Activated CD4-positive, alpha-beta T cell treated with anti-CD3 and anti-CD28 coated beads for 24 hours (primary cell): ENCODE results near the gene LAMC2.

Experiments
- DNase-seq, 2 donors: peaks; one replicate each; pipeline ENCODE4 v3.0.0-alpha.2; 2020; ENCODE audit warnings: low read depth in 2 of 2

The LAMC2 gene

DNA sequence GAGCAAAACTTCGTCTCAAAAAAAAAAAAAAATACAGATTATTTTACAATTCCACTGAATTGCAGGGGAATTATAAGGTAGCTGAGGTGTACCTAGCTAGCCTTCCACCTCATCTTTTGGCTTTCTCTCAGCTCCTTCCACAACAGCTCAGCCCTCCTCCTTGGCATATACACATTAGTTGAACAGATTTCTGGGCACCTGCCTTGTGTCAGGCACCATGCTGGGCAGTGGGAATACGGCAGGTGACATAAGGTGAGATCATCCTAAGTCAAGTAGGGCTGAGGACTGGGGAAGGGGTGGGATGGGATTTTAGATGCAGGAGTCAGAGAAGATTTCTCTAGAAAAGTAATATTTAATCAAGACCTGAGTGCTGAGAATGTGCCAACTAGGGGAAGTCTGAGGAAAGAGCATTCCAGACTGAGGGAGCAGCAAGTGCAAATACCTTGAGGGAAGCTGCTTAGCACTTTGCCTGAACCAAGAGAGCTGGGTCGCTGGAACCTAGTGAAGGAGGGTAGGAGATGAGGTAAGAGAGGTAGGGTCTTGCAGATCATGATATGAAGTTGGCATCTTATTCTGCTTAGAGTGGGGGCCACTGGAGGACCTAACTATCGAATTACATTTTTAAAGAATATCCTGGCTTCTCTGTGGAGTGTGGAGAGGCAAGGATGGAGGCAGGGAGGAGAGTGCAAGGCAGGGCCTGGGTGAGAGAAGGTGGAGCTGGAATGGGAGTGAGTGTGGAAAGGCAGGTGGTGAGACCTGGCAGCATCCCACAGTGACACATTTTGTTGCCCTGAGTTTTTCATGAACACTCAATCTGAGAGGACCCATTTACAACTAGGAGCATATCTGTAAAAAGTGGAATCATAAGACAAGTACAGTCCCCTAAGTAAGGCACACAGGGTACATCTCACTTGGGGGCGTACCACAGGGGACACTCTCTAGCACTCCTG lies 28.2 kb downstream of the LAMC2 start:
- no peak for DNase-seq

GRCh38 chr1:183215076-183215720 lies 29.1 kb downstream of the LAMC2 start:
- DNase-seq = no peak

GRCh38 chr1:183215936-183216335 lies 29.9 kb downstream of the LAMC2 start:
- DNase-seq = no peak

DNA sequence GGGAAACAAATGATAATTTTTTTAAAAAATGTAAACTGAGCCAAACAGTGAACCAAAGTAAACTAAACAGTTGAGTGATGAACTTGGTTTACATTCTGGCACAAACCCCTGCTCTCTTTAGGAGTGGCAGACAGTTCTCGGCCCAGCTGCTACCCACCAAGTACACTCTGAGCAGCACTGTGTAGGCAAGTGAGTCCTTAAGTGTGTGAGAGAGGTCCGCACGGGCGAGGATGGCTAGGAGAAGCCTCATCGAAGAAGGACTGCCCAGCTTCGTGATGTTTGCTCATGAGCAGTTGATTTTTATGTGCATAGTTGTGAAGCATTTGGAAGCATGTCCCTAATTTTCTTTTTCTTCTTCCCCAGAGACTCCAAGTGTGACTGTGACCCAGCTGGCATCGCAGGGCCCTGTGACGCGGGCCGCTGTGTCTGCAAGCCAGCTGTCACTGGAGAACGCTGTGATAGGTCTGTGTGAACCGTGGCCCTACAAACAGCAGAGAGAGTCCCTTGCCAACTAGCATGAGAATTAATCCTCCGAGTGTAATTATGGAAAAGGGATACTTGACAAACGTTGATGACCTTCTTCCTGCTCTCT lies 32.1 kb downstream of the LAMC2 start:
- no peak for DNase-seq

GRCh38 chr1:183218971-183219615 lies 33.0 kb downstream of the LAMC2 start:
- peak in 1 of 2 donors; percentile 12 for DNase-seq

GRCh38 chr1:183219616-183220009 lies 33.5 kb downstream of the LAMC2 start:
- no peak for DNase-seq

DNA sequence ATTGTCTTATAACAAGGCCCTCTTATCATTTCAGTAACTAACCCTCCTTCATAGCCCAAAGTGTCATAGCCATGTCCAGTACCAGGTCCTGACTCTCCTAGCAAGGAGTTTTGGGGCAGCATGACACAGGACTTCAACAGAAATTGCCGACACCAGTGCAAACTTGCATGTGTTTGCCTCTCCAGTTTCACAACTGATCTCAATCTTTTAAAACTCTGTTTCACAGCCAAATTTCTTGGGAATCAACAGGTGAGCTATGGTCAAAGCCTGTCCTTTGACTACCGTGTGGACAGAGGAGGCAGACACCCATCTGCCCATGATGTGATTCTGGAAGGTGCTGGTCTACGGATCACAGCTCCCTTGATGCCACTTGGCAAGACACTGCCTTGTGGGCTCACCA lies 36.8 kb downstream of the LAMC2 start:
- no peak for DNase-seq

GRCh38 chr1:183223467-183223866 lies 37.4 kb downstream of the LAMC2 start:
- no peak for DNase-seq

DNA sequence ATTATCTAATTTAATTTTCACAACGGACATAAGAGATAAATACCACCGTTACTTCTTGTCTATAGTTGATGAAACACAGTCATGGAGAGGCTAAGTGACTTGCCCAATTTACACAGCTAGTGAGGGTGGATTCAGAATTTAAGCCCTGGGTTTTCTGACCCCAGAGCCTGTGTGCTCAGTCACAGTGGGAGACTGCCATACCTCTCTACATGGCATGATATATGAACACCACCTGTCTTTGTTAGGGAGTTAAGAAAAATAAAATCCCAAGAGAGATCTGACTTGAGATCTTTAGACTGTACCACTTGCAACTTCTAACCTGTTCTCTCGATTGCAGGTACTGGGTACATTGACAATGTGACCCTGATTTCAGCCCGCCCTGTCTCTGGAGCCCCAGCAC lies 40.3 kb downstream of the LAMC2 start:
- DNase-seq = no peak

GRCh38 chr1:183226963-183227362 lies 40.9 kb downstream of the LAMC2 start:
- no peak for DNase-seq

DNA sequence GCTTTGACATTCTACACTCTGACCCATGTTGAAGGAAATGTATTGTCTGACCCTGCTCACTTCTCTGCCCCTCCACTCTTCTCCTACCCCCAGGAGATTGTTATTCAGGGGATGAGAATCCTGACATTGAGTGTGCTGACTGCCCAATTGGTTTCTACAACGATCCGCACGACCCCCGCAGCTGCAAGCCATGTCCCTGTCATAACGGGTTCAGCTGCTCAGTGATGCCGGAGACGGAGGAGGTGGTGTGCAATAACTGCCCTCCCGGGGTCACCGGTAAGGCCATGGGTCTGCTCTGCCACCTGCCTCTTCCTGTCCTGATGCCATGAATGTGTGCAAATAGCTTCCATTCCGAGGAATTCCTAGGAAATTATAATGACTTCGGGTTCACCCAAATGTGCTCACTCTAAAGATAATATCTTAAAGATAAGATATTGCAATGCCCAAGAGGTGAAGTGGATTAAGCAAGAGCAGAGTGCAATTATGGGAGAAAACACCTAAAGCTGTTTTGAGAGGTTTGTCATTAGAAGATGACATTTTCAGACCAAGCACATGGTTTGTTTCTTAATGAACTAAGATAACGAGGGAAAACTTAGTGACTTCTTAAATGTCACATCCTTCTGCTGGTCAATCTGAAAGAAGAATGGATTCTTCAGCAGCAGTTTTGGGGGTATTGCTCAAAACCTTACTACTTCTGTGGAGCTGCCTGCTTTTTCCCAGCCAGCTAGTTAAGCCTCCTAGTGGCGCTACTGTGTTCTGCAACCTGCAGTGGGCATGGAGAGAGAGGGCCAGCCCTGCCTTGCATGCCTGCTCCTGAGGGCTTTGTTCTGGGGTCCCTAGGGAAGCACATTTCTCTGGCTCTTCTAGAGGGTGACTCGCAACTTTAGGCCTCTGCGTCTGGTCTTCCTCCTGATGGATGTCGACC lies 41.6 kb downstream of the LAMC2 start:
- DNase-seq = peak in 1 of 2 donors; percentile 17

GRCh38 chr1:183228347-183229220 lies 42.5 kb downstream of the LAMC2 start:
- no peak for DNase-seq

DNA sequence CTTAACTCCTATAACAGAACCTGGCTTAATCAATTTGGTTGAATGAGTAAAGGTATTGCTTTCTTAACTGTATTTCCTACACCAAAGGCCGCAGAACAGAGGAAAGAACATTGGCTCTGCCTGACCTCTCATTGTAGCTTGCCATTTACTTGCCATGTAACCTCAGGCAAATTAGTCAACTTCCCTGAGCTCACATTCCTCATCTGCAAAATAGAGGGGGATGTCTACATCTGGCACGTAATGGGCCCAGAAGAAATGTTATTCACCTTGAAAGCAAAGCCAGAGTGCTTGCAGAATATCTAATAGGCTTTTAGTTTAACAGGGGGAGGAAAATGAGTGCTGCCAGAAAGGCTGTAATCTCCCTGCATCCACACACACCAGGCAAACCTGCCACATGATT lies 44.3 kb downstream of the LAMC2 start:
- DNase-seq = no peak

DNA sequence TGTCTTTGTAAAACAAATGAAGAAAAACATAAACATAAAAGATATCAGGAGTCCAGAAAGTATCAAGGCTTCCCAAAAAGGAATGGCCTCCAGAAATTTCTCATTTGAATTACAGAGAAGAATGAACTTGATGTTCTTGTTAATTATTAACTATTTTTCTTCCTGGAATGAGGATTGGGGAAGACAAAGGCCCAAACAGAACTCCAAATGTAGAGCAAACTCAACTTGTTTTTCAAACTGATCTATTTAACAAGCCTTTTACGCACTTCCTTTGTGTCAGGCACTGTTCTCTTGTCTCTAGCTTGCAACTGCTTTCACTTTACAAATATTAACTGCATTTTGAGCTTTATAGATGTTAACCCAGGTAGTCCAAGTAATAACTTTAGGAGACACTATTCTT lies 45.5 kb downstream of the LAMC2 start:
- DNase-seq = no peak

DNA sequence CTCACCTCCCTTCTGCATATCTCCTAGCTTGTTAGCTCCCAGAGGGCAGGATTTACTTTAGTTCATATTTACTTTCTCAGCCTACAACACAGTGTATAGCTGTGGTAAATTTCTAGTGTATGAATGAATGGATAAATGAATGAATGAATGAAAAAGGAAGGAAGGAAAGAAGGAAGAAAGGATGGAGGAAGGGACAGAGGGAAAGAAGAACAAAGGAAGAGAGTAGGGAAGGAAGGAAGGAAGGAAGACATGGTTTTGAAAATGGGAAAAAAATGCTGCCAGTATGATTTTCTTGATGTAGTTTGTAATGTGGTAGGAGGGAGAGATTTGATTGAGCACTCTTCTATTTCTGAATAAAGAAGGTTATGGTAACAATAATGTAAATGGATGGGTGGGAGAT lies 47.0 kb downstream of the LAMC2 start:
- no peak for DNase-seq

GRCh38 chr1:183234660-183235476 lies 48.8 kb downstream of the LAMC2 start:
- no peak for DNase-seq

- DNase-seq = no peak
Observed at GRCh38 chr1:183235503-183235902, 49.4 kb downstream of the LAMC2 start.

DNA sequence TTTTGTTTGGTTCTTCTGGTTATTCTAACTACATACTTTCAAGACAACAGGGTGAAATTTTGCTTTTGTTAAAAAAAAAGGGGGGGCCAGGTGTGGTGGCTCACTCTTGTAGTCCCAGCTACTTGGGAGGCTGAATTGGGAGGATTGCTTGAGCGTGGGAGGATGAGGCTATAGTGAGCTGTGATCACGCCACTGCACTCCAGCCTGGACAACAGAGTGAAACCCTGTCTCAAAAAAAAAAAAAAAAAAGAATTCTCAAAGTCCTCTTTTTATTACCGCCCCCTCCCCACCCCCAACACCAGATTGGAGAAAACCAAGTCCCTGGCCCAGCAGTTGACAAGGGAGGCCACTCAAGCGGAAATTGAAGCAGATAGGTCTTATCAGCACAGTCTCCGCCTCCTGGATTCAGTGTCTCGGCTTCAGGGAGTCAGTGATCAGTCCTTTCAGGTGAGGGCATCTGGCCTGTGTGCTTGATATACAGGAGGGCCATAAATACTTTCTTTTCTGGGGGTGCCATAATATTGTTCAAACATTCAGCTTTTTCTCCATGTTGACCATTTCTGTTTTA lies 50.2 kb downstream of the LAMC2 start:
- no peak for DNase-seq

GRCh38 chr1:183237046-183237445 lies 51.0 kb downstream of the LAMC2 start:
- DNase-seq = no peak
